Uterus (tissue), 2 donors: Measurements from ENCODE around the gene DGLUCY.

ENCODE experiments used
- POLR2A ChIP-seq, 2 donors: fragments of 450-650 bp; IDR thresholded peaks; one replicate each; pipeline ENCODE4 v1.6.1; 2016; ENCODE audit warnings: antibody characterized with exemption in 2 of 2, mild to moderate bottlenecking in 1 of 2, moderate library complexity in 1 of 2
- TF ChIP-seq, protein P1 (sequence below), 4 experiments: fragments of 200-600 bp in 2 of 4; fragments of 450-650 bp in 2 of 4; sonication (generic) in 2 of 4; IDR thresholded peaks; one replicate each; pipeline ENCODE4 v1.5.1; 2016 to 2019; ENCODE audit warnings: antibody characterized with exemption in 4 of 4, mild to moderate bottlenecking in 2 of 4, moderate library complexity in 1 of 4

DNA sequence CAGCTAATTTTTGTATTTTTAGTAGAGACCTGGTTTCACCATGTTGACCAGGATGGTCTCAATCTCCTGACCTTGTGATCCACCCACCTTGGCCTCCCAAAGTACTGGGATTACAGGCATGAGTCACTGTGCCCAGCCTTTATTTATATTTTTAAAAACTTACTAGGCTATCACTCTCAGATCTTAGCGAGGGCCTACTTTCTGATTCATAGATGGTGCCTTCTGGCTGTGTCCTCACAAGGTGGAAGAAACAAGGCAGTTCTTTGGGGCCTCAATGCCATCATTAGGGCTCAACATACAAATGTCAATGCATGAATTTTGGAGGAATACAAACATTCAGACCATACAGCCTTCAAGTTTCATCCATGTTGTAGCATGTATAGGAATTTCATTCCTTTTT lies 2.4 kb upstream of the DGLUCY start:
- TF ChIP-seq, protein P1, sequence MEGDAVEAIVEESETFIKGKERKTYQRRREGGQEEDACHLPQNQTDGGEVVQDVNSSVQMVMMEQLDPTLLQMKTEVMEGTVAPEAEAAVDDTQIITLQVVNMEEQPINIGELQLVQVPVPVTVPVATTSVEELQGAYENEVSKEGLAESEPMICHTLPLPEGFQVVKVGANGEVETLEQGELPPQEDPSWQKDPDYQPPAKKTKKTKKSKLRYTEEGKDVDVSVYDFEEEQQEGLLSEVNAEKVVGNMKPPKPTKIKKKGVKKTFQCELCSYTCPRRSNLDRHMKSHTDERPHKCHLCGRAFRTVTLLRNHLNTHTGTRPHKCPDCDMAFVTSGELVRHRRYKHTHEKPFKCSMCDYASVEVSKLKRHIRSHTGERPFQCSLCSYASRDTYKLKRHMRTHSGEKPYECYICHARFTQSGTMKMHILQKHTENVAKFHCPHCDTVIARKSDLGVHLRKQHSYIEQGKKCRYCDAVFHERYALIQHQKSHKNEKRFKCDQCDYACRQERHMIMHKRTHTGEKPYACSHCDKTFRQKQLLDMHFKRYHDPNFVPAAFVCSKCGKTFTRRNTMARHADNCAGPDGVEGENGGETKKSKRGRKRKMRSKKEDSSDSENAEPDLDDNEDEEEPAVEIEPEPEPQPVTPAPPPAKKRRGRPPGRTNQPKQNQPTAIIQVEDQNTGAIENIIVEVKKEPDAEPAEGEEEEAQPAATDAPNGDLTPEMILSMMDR (IDR thresholded peaks at IDR 0.05) = no peak
- no peak for TF ChIP-seq POLR2A (IDR thresholded peaks at IDR 0.05)
